WTC11 (cell line): Measurements from ENCODE around the gene ADRB2.

Experiments
- ATF1 ChIP-seq: sonication (generic); formaldehyde crosslinking; IDR thresholded peaks from 2 replicates; pipeline ENCODE4 v1.8.1; 2023; ENCODE audit warnings: mild to moderate bottlenecking, moderate library complexity, missing genetic modification reagents
- CTCF ChIP-seq: fragments of 200-600 bp; IDR thresholded peaks from 2 replicates; pipeline ENCODE4 v1.8.0; 2022; ENCODE audit warnings: antibody characterized with exemption
- E2F4 ChIP-seq: sonication (generic); formaldehyde crosslinking; IDR thresholded peaks from 2 replicates; pipeline ENCODE4 v1.8.1; 2022; ENCODE audit warnings: low read depth, mild to moderate bottlenecking, moderate library complexity, missing genetic modification reagents, borderline replicate concordance
- JUN ChIP-seq: sonication (generic); formaldehyde crosslinking; IDR thresholded peaks from 2 replicates; pipeline ENCODE4 v1.8.0; 2023; ENCODE audit warnings: mild to moderate bottlenecking, missing genetic modification reagents
- MLX ChIP-seq: sonication (generic); formaldehyde crosslinking; IDR thresholded peaks from 2 replicates; pipeline ENCODE4 v1.8.1; 2023; ENCODE audit warnings: mild to moderate bottlenecking, missing genetic modification reagents, moderate library complexity
- NR1H2 ChIP-seq: sonication (generic); formaldehyde crosslinking; IDR thresholded peaks from 2 replicates; pipeline ENCODE4 v1.9.0; 2021; ENCODE audit warnings: mild to moderate bottlenecking, moderate library complexity, missing genetic modification reagents
- NR2C2 ChIP-seq: sonication (generic); formaldehyde crosslinking; IDR thresholded peaks from 2 replicates; pipeline ENCODE4 v1.8.0; 2022; ENCODE audit warnings: mild to moderate bottlenecking, missing genetic modification reagents
- SP1 ChIP-seq: sonication (generic); formaldehyde crosslinking; conservative IDR thresholded peaks from 2 replicates; pipeline ENCODE4 v1.8.1; 2022; ENCODE audit warnings: missing genetic modification reagents
- TP53 ChIP-seq: sonication (generic); formaldehyde crosslinking; IDR thresholded peaks from 2 replicates; pipeline ENCODE4 v1.8.1; 2023; ENCODE audit warnings: mild to moderate bottlenecking, missing genetic modification reagents
- ZNF138 ChIP-seq: sonication (generic); formaldehyde crosslinking; conservative IDR thresholded peaks from 2 replicates; pipeline ENCODE4 v1.8.1; 2022; ENCODE audit warnings: mild to moderate bottlenecking, moderate library complexity, missing genetic modification reagents
- TF ChIP-seq, protein P1 (sequence below): sonication (generic); formaldehyde crosslinking; conservative IDR thresholded peaks from 2 replicates; pipeline ENCODE4 v1.8.1; 2022; ENCODE audit warnings: mild to moderate bottlenecking, missing genetic modification reagents
- TF ChIP-seq, protein P2 (sequence below): sonication (generic); formaldehyde crosslinking; IDR thresholded peaks from 2 replicates; pipeline ENCODE4 v1.8.1; 2023; ENCODE audit warnings: mild to moderate bottlenecking, missing genetic modification reagents, moderate library complexity

DNA sequence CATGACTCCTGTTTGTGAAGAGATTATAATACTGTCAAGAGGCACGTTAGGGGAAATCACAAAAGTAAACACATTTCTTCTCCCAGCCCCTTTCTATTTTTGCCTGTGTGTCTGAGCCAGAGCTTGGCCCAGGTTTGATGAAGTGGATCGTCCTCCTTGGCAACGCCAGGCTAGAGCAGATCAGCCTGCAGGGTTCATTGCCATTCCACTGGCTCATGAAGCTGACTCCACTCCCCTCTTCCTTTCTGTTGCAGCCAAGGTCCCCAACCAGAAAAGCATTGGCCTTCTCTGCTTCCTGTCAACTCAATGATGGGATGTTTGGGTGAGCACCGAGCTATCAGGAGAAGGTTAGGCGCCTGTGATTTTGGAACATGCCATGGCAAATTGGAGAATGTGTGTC, 3.3 kb downstream of the ADRB2 start:
- TF ChIP-seq CTCF (no peak), SP1 (CRISPR knock-in tag) (no peak), ZNF138 (CRISPR knock-in tag) (no peak), TP53 (CRISPR knock-in tag) (no peak), ATF1 (CRISPR knock-in tag) (no peak), NR2C2 (no peak), E2F4 (CRISPR knock-in tag) (no peak), NR1H2 (no peak), MLX (no peak), JUN (CRISPR knock-in tag) (no peak)
- TF ChIP-seq, protein P1, sequence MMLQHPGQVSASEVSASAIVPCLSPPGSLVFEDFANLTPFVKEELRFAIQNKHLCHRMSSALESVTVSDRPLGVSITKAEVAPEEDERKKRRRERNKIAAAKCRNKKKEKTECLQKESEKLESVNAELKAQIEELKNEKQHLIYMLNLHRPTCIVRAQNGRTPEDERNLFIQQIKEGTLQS, result no peak
- TF ChIP-seq, protein P2, sequence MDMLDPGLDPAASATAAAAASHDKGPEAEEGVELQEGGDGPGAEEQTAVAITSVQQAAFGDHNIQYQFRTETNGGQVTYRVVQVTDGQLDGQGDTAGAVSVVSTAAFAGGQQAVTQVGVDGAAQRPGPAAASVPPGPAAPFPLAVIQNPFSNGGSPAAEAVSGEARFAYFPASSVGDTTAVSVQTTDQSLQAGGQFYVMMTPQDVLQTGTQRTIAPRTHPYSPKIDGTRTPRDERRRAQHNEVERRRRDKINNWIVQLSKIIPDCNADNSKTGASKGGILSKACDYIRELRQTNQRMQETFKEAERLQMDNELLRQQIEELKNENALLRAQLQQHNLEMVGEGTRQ, result no peak
